HepG2 (cell line): Measurements from ENCODE around the gene ABCC10. TPM values are rescaled to one million over a fixed set of nuclear protein-coding genes. Genes with fewer than 3 reads are reported as not detected.

Source experiments
- CBX1 ChIP-seq: IDR thresholded peaks from one replicate; pipeline ENCODE4 v1.6.1; 2016; ENCODE audit warnings: antibody characterized with exemption, low read depth
- CHD4 ChIP-seq: fragments of 200-600 bp; sonication (generic); IDR thresholded peaks from 2 replicates; pipeline ENCODE4 v1.7.0; 2017; ENCODE audit warnings: mild to moderate bottlenecking, low read length, borderline replicate concordance
- FOXJ3 ChIP-seq: sonication (generic); formaldehyde crosslinking; IDR thresholded peaks from 2 replicates; pipeline ENCODE4 v1.4.0; 2020; ENCODE audit warnings: missing genetic modification reagents, mild to moderate bottlenecking, borderline replicate concordance
- GATAD2A ChIP-seq: IDR thresholded peaks from 2 replicates; pipeline ENCODE4 v1.6.1; 2016
- HDAC6 ChIP-seq: fragments of 200-600 bp; sonication (generic); IDR thresholded peaks from 2 replicates; pipeline ENCODE4 v1.7.0; 2017; ENCODE audit warnings: mild to moderate bottlenecking, antibody characterized with exemption, low read length, low read depth
- IKZF1 ChIP-seq: fragments of 450-650 bp; IDR thresholded peaks from 2 replicates; pipeline ENCODE4 v1.7.1; 2016
- MBNL3 ChIP-seq: fragments of 250-450 bp; sonication (Bioruptor Pico); conservative IDR thresholded peaks from 2 replicates; pipeline ENCODE4 v1.8.0; 2022; ENCODE audit warnings: mild to moderate bottlenecking, inconsistent platforms
- MED8 ChIP-seq: sonication (generic); formaldehyde crosslinking; IDR thresholded peaks from 2 replicates; pipeline ENCODE4 v1.8.1; 2023; ENCODE audit warnings: mild to moderate bottlenecking, missing genetic modification reagents; ENCODE audit not compliant: insufficient replicate concordance
- PPARG ChIP-seq: conservative IDR thresholded peaks from 2 replicates; pipeline ENCODE4 v1.6.1; 2016; ENCODE audit warnings: missing biosample characterization, missing genetic modification reagents
- ZNF263 ChIP-seq: sonication (generic); formaldehyde crosslinking; IDR thresholded peaks from 2 replicates; pipeline ENCODE4 v1.4.0; 2020; ENCODE audit warnings: missing genetic modification reagents
- ZNF451 ChIP-seq: sonication (generic); formaldehyde crosslinking; IDR thresholded peaks from 2 replicates; pipeline ENCODE4 v1.5.0; 2020; ENCODE audit warnings: mild to moderate bottlenecking, missing genetic modification reagents
- ZNF614 ChIP-seq: IDR thresholded peaks from 2 replicates; pipeline ENCODE4 v1.6.1; 2018; ENCODE audit warnings: missing biosample characterization, missing genetic modification reagents, inconsistent platforms, borderline replicate concordance
- ZNF772 ChIP-seq: sonication (generic); formaldehyde crosslinking; IDR thresholded peaks from 2 replicates; pipeline ENCODE4 v1.5.0; 2020; ENCODE audit warnings: mild to moderate bottlenecking, missing genetic modification reagents
- polyA plus RNA-seq, 8 experiments: library from polyadenylated mRNA; depleted of rRNA in 3 of 8; stranded (reverse) in 7 of 8; unstranded in 1 of 8; fragments of >200 nt; fragmentation: Illumina TruSeq in 4 of 8; extraction: Trizol in 4 of 8; gene quantifications; 2 replicates each; pipeline versions ENCODE4 v1.2.1 to v1.2.3, GENCODE V29; 2011 to 2016; ENCODE audit warnings: low read depth in 4 of 8, missing spikeins in 1 of 8, mixed read lengths in 1 of 8; ENCODE audit not compliant: insufficient read depth in 1 of 8
- total RNA-seq, 5 experiments: library from RNA; depleted of rRNA; stranded (reverse); fragments of >200 nt; fragmentation: Illumina TruSeq; extraction: Trizol; gene quantifications; 2 replicates each; pipeline ENCODE4 v1.2.3, GENCODE V29; 2016; ENCODE audit warnings: low read depth in 1 of 5
- TF ChIP-seq, protein P1 (sequence below): sonication (generic); formaldehyde crosslinking; IDR thresholded peaks from 2 replicates; pipeline ENCODE4 v1.8.0; 2022; ENCODE audit warnings: mild to moderate bottlenecking, missing genetic modification reagents, borderline replicate concordance
- TF ChIP-seq, protein P2 (sequence below): IDR thresholded peaks from 2 replicates; pipeline ENCODE4 v1.6.1; 2016; ENCODE audit warnings: low read depth
- TF ChIP-seq, protein P3 (sequence below): sonication (generic); formaldehyde crosslinking; IDR thresholded peaks from 2 replicates; pipeline ENCODE4 v1.5.0; 2020; ENCODE audit warnings: missing genetic modification reagents
- TF ChIP-seq, protein P4 (sequence below): sonication (generic); formaldehyde crosslinking; IDR thresholded peaks from 2 replicates; pipeline ENCODE4 v1.4.0; 2020; ENCODE audit warnings: missing genetic modification reagents, borderline replicate concordance
- TF ChIP-seq, protein P5 (sequence below): sonication (generic); formaldehyde crosslinking; IDR thresholded peaks from 2 replicates; pipeline ENCODE4 v1.4.0; 2020; ENCODE audit warnings: mild to moderate bottlenecking, missing genetic modification reagents

The ABCC10 gene
- total and polyA plus RNA-seq, 2 of the 13 experiments (the other 11 are each of a cell fraction or from before 2014, with no cell fraction given): 16.0 to 24.3 TPM

DNA sequence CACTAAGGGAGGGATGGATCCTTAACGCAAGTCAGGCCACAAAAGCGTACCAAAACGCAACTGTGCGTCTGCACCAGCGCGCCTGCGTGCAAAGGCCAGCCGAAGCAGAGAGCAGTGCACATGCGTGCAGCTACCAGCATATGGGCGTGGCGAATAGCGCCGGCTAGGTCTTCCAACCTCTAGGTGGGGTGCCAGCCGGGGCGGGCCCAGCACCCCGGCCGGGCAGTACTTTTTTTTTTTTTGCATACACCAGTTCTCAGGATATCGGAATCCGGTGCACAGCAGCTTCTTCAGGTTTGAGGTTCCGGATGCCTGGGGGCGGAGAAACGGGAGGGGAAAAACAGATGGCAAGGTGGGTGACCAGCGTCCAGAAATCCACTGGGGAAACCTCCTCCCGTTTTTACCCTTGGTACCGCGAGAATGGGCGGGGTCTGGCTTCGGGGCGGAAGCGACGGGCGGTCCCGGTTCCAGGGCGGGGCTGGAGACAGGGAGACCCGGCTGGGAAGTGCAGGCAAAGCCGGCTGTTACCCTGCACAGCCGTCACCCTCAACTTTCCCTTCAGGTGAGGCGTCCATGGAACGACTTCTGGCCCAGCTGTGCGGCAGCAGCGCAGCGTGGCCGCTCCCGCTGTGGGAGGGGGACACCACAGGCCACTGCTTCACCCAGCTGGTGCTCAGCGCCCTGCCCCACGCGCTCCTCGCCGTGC, at the start of gene ABCC10 (continued):
- TF ChIP-seq, protein P1, sequence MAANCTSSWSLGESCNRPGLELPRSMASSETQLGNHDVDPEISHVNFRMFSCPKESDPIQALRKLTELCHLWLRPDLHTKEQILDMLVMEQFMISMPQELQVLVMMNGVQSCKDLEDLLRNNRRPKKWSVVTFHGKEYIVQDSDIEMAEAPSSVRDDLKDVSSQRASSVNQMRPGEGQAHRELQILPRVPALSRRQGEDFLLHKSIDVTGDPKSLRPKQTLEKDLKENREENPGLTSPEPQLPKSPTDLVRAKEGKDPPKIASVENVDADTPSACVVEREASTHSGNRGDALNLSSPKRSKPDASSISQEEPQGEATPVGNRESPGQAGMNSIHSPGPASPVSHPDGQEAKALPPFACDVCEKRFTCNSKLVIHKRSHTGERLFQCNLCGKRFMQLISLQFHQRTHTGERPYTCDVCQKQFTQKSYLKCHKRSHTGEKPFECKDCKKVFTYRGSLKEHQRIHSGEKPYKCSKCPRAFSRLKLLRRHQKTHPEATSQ: no peak
- TF ChIP-seq, protein P2, sequence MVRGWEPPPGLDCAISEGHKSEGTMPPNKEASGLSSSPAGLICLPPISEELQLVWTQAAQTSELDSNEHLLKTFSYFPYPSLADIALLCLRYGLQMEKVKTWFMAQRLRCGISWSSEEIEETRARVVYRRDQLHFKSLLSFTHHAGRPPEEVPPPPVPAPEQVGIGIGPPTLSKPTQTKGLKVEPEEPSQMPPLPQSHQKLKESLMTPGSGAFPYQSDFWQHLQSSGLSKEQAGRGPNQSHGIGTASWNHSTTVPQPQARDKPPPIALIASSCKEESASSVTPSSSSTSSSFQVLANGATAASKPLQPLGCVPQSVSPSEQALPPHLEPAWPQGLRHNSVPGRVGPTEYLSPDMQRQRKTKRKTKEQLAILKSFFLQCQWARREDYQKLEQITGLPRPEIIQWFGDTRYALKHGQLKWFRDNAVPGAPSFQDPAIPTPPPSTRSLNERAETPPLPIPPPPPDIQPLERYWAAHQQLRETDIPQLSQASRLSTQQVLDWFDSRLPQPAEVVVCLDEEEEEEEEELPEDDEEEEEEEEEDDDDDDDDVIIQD: peak; percentile 59; the same call in 1 of the 2 replicates
- TF ChIP-seq ZNF263 (CRISPR knock-in tag) (peak; percentile 48), ZNF451 (CRISPR knock-in tag) (no peak; the same call in 1 of the 2 replicates), HDAC6 (no peak), ZNF614 (CRISPR knock-in tag) (no peak), CHD4 (no peak), PPARG (CRISPR knock-in tag) (0 out of 2 replicates have a peak, but pooled peaks have one; percentile 8), MED8 (CRISPR knock-in tag) (peak; percentile 89), MBNL3 (CRISPR knock-in tag) (no peak), CBX1 (peak; percentile 35), IKZF1 (no peak), ZNF772 (CRISPR knock-in tag) (no peak; the same call in none of the 2 replicates), GATAD2A (CRISPR knock-in tag) (peak; percentile 52), FOXJ3 (CRISPR knock-in tag) (peak; percentile 75; the same call in 1 of the 2 replicates)
- TF ChIP-seq, protein P3, sequence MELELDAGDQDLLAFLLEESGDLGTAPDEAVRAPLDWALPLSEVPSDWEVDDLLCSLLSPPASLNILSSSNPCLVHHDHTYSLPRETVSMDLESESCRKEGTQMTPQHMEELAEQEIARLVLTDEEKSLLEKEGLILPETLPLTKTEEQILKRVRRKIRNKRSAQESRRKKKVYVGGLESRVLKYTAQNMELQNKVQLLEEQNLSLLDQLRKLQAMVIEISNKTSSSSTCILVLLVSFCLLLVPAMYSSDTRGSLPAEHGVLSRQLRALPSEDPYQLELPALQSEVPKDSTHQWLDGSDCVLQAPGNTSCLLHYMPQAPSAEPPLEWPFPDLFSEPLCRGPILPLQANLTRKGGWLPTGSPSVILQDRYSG (CRISPR knock-in tag): 0 out of 2 replicates have a peak, but pooled peaks have one; percentile 84
- TF ChIP-seq, protein P4, sequence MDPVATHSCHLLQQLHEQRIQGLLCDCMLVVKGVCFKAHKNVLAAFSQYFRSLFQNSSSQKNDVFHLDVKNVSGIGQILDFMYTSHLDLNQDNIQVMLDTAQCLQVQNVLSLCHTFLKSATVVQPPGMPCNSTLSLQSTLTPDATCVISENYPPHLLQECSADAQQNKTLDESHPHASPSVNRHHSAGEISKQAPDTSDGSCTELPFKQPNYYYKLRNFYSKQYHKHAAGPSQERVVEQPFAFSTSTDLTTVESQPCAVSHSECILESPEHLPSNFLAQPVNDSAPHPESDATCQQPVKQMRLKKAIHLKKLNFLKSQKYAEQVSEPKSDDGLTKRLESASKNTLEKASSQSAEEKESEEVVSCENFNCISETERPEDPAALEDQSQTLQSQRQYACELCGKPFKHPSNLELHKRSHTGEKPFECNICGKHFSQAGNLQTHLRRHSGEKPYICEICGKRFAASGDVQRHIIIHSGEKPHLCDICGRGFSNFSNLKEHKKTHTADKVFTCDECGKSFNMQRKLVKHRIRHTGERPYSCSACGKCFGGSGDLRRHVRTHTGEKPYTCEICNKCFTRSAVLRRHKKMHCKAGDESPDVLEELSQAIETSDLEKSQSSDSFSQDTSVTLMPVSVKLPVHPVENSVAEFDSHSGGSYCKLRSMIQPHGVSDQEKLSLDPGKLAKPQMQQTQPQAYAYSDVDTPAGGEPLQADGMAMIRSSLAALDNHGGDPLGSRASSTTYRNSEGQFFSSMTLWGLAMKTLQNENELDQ (CRISPR knock-in tag): 0 out of 2 replicates have a peak, but pooled peaks have one; percentile 64
- TF ChIP-seq, protein P5, sequence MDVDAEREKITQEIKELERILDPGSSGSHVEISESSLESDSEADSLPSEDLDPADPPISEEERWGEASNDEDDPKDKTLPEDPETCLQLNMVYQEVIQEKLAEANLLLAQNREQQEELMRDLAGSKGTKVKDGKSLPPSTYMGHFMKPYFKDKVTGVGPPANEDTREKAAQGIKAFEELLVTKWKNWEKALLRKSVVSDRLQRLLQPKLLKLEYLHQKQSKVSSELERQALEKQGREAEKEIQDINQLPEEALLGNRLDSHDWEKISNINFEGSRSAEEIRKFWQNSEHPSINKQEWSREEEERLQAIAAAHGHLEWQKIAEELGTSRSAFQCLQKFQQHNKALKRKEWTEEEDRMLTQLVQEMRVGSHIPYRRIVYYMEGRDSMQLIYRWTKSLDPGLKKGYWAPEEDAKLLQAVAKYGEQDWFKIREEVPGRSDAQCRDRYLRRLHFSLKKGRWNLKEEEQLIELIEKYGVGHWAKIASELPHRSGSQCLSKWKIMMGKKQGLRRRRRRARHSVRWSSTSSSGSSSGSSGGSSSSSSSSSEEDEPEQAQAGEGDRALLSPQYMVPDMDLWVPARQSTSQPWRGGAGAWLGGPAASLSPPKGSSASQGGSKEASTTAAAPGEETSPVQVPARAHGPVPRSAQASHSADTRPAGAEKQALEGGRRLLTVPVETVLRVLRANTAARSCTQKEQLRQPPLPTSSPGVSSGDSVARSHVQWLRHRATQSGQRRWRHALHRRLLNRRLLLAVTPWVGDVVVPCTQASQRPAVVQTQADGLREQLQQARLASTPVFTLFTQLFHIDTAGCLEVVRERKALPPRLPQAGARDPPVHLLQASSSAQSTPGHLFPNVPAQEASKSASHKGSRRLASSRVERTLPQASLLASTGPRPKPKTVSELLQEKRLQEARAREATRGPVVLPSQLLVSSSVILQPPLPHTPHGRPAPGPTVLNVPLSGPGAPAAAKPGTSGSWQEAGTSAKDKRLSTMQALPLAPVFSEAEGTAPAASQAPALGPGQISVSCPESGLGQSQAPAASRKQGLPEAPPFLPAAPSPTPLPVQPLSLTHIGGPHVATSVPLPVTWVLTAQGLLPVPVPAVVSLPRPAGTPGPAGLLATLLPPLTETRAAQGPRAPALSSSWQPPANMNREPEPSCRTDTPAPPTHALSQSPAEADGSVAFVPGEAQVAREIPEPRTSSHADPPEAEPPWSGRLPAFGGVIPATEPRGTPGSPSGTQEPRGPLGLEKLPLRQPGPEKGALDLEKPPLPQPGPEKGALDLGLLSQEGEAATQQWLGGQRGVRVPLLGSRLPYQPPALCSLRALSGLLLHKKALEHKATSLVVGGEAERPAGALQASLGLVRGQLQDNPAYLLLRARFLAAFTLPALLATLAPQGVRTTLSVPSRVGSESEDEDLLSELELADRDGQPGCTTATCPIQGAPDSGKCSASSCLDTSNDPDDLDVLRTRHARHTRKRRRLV (CRISPR knock-in tag): peak; percentile 96
